COLO829 (cell line): ENCODE data around the gene ZNF20.
A peak's percentile ranks its signal among the peaks of the same experiment; 100 is the strongest.
"Not testable (repeated sequence)": the region's sequence is repeated elsewhere in the genome, so short reads cannot be mapped to it uniquely, and the experiment has no call there.

Experiments used
- DNase-seq: peaks from one replicate; pipeline ENCODE4 v3.0.0; 2012; ENCODE audit warnings: low spot score

ZNF20 gene

GRCh38 chr19:12112701-12113100, 27.4 kb downstream of the ZNF20 start:
- DNase-seq, result no peak

- no peak for DNase-seq
Measured at GRCh38 chr19:12111943-12112637, 28.1 kb downstream of the ZNF20 start.

- no peak for DNase-seq
Measured at GRCh38 chr19:12111176-12111575, 29.0 kb downstream of the ZNF20 start.

- not testable (repeated sequence) for DNase-seq
Measured at GRCh38 chr19:12103909-12104308, 36.2 kb downstream of the ZNF20 start.

- DNase-seq, result no peak
Measured at GRCh38 chr19:12098040-12098439, 42.1 kb downstream of the ZNF20 start.

- no peak for DNase-seq
Measured at GRCh38 chr19:12095111-12095790, 44.9 kb downstream of the ZNF20 start.

GRCh38 chr19:12093777-12094176, 46.4 kb downstream of the ZNF20 start:
- DNase-seq, result no peak

GRCh38 chr19:12092956-12093355, 47.2 kb downstream of the ZNF20 start:
- DNase-seq, result no peak

GRCh38 chr19:12092065-12092867, 47.9 kb downstream of the ZNF20 start:
- peak; percentile 15 for DNase-seq

- peak; percentile 33 for DNase-seq
Measured at GRCh38 chr19:12090807-12091206, 49.3 kb downstream of the ZNF20 start.

- no peak for DNase-seq
Measured at GRCh38 chr19:12085074-12085818, 54.9 kb downstream of the ZNF20 start.

- DNase-seq, result not testable (repeated sequence)
Measured at GRCh38 chr19:12083336-12083735, 56.8 kb downstream of the ZNF20 start.
